NCI-H345 (cell line): Measurements from ENCODE around the gene ELL.
"Not testable (repeated sequence)": the region's sequence is repeated elsewhere in the genome, so short reads cannot be mapped to it uniquely, and the experiment has no call there.

Experiments used
- DNase-seq: peaks from one replicate; lab custom pipeline; 2025; lab: John Stamatoyannopoulos, UW

ELL gene

GRCh38 chr19:18531485-18531884, 9.6 kb upstream of the ELL start:
- DNase-seq, result no peak

DNA sequence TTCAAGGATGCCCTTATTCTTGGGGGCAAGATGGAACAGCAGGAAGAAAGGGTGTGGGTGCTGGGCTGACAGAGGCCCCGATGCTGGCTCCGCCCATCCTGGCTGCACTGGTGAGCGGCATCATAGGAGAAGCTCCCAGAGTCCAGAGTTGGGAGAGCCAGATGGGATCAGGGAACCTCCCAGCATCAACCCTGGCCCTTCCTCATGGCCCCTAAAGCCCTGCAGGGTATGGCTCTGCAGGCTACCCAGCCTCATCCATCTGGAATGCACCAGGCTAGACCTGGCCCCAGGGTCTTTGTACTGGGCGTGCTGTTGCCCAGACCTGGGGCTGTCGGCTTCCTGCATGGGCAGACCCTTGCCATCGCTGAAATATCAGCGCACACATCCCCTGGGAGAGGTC, 7.9 kb upstream of the ELL start:
- DNase-seq, result no peak

GRCh38 chr19:18526316-18526715, 4.4 kb upstream of the ELL start:
- DNase-seq, result no peak

DNA sequence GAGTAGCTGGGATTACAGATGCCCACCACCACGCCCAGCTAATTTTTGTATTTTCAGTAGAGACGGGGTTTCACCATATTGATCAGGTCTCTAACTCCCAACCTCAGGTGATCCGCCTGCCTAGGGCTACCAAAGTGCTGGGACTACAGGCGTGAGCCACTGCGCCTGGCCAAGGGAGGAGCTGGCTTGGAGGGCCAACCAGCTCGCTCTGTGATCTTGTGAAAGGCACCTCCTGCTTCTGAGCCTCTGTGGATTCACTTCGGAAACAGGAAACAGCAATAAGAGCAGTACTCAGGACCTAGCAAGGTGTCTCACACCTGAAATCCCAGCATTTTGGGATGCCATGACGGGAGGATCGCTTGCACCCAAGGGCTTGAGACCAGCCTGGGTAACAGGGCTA, 2.0 kb upstream of the ELL start:
- no peak for DNase-seq

DNA sequence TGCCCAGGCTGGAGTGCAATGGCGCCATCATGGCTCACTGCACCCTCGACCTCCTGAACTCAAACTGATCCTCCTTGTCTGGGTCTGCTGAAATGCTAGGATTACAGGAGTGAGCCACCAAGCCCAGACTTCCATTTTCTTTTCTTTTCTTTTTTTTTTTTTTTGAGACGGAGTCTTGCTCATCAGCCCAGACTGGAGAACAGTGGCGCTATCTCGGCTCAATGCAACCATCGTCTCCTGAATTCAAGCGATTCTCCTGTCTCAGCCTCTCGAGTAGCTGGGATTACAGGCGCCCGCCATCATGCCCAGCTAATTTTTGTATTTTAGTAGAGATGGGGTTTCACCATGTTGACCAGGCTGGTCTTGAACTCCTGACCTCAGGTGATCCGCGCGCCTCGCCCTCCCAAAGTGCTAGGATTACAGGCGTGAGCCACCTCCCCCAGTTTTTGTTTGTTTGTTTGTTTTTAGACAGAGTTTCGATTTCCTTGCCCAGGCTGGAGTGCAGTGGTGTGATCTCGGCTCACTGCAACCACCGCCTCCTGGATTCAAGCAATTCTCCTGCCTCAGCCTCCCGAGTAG, 1.1 kb upstream of the ELL start:
- DNase-seq, result not testable (repeated sequence)

- peak; percentile 98 for DNase-seq
Observed at GRCh38 chr19:18522124-18522861, 423 bp upstream of the ELL start.

DNA sequence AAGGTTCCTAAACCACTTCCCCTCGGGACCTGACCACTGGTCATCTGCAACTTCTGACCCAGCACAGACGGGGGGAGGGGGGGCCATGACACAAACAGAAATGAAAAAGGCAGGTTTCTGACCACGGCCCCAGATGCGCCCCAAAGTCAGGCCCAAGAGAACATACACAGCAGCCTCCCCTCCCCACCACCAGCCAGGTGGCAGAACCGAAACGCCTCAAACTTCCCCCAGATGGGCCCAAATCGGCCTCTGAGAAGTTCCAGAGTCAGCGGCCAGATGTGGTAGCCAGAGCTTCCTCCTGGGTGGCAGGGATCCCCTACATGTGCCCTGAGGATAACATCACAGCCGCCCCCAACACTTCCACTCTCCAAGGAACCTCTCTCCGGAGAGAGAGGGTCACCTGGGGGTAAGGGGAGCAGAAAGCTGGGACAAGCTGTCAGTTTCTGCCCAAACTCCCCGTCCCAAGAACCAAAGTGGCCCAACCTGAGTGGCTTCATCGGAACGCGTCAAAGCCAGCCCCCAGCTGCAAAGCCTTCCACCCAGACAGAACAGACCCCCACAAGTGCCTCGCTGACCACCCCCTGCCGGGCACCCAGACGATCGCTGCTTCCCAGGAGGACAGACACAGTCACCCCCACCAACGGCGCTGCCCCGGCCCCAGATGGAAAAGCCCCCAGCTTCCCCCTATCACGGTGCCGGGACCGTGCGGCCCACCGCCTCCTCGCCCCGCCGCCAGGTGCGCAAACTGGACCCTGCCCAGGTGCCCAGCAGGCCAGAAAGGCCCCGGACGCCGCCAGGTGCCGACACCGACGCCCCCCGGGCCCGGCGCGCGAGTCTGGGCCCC, 800 bp downstream of the ELL start:
- no peak for DNase-seq

- DNase-seq, result no peak
Observed at GRCh38 chr19:18519962-18520847, 1.7 kb downstream of the ELL start.

GRCh38 chr19:18518639-18519038, 3.2 kb downstream of the ELL start:
- no peak for DNase-seq

DNA sequence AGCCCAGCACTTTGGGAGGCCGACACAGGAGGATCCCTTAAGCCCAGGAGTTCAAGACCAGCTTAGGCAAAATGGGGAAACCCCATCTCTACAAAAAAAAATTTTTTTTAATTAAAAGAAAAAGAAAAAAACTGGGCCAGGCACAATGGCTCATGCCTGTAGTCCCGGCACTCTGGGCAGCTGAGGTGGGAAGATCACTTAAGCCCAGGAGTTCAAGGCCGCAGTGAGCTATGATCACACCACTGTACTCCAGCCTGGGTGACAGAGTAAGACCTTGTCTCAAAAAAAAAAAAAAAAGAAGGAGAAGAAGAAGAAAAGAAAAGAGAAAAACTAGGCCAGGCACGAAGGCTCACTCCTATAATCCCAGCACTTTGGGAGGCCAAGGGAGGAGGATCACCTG, 4.3 kb downstream of the ELL start:
- no peak for DNase-seq

- DNase-seq, result no peak
Observed at GRCh38 chr19:18515959-18516358, 5.9 kb downstream of the ELL start.

- peak; percentile 11 for DNase-seq
Observed at GRCh38 chr19:18514800-18515682, 6.8 kb downstream of the ELL start.

GRCh38 chr19:18513868-18514267, 8.0 kb downstream of the ELL start:
- no peak for DNase-seq

DNA sequence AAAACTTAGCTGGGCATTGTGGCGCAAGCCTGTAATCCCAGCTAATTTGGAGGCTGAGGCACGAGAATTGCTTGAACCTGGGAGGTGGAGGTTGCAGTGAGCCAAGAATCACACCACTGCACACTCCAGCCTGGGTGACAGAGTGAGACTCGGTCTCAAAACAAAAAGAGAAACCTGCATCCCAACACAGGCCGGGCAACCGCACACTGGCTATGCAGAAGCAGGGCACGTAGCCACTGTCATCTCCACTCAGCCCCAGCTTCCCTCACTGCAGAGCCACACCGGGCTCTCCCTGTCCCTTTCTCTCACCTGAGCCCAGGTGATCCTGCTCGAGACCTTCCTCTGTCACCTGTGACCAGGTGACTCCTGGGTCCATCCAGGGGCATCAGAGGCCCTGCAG, 11.7 kb downstream of the ELL start:
- DNase-seq, result no peak

- no peak for DNase-seq
Observed at GRCh38 chr19:18508585-18508984, 13.3 kb downstream of the ELL start.

- no peak for DNase-seq
Observed at GRCh38 chr19:18507727-18508440, 14.0 kb downstream of the ELL start.

DNA sequence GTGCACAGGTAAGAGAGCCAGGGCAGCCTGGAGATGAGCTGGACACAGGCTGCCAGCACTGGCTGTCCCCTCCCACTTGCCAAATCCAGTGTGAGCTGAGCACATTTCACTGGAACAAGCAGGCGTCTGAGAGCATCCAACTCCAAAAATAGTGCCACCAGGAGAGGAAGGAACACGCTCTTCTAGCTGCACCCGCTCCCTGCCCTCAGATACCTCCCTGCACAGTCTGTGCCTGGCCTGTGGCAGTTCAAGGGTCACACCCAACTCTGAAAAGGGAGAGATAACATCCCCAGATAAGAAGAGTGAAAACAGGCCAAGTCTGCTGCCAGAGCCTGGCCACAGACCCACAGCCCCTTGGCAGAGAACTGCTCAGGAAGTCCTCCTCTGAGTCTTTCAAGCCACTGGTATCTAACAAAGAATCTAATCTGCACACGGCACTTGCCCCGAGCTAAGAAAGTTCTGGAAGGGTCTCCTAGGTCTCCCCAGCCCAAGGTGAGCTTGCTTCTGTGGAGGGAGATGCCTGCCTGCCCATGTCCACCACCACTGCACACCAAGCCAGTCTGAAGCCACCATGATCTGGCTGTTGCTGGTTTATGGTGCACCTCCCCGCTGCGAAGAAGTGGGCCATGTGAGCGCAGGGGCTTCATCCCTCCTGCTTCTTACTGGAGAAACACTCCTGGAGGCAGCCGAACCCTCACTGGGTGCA, 14.7 kb downstream of the ELL start:
- no peak for DNase-seq

DNA sequence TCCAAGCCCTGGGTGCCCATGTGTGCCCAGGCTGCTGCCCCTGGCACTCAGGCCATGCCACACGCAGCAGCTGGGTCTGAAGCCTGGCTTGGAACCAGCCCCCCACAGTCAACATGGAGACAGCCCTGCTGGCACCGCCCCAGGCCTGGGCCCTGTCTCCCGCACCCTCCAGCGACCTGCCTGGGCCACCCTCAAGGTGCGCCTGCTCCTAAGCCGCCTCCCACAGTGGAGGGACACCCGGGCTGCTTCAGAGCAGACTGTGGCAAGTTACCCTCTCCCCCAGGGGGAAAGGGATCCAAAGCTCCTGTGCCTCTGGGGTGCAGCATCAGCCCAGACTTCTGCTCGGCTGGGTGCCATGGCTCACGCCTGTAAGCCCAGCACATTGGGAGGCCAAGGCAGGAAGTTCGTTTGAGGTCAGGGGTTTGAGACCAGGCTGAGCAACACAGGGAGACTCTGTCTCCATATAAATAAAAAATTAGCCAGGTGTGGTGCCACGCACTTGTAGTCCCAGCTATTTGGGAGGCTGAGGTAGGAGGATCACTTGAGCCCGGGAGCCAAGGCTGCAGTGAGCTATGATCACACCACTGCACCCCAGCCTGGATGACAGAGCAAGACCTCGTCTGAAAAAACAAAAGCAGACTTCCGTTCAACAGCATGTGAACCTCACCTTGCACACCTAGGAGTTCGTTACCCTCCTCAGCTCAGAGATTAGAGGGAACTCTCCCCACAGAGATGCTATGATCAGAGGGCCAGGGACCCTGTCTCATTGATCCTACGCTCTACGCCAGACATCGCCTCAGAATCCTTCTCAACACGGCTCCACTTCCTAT, 15.6 kb downstream of the ELL start:
- DNase-seq, result no peak
